ENCODE measurements around the gene C9.
"Not testable (repeated sequence)": the region's sequence is repeated elsewhere in the genome, so short reads cannot be mapped to it uniquely, and the experiment has no call there.

C9 gene

GRCh38 chr5:39370555-39371366 is 6.5 kb upstream of the C9 start:
- no peak for DNase-seq

GRCh38 chr5:39369123-39369815 is 5.0 kb upstream of the C9 start:
- no peak for DNase-seq

GRCh38 chr5:39368116-39368515 is 3.8 kb upstream of the C9 start:
- DNase-seq: no peak

- DNase-seq: no peak
Observed at GRCh38 chr5:39367711-39368110, 3.4 kb upstream of the C9 start.

GRCh38 chr5:39363217-39363616 is 1.1 kb downstream of the C9 start:
- no peak for DNase-seq

GRCh38 chr5:39362646-39363045 is 1.6 kb downstream of the C9 start:
- no peak for DNase-seq

GRCh38 chr5:39361306-39361705 is 3.0 kb downstream of the C9 start:
- no peak for DNase-seq

GRCh38 chr5:39360471-39361111 is 3.7 kb downstream of the C9 start:
- DNase-seq: no peak

GRCh38 chr5:39356263-39356662 is 8.0 kb downstream of the C9 start:
- no peak for DNase-seq

GRCh38 chr5:39355324-39355723 is 9.0 kb downstream of the C9 start:
- DNase-seq: no peak

GRCh38 chr5:39353717-39354399 is 10.4 kb downstream of the C9 start:
- DNase-seq: no peak

- DNase-seq: no peak
Observed at GRCh38 chr5:39352951-39353350, 11.3 kb downstream of the C9 start.

GRCh38 chr5:39352170-39352569 is 12.1 kb downstream of the C9 start:
- no peak for DNase-seq

- DNase-seq: no peak
Observed at GRCh38 chr5:39349484-39349883, 14.8 kb downstream of the C9 start.

- no peak for DNase-seq
Observed at GRCh38 chr5:39342460-39342859, 21.8 kb downstream of the C9 start.

GRCh38 chr5:39341896-39342295 is 22.4 kb downstream of the C9 start:
- no peak for DNase-seq

- no peak for DNase-seq
Observed at GRCh38 chr5:39340506-39340905, 23.8 kb downstream of the C9 start.

- DNase-seq: no peak
Observed at GRCh38 chr5:39337252-39337915, 26.9 kb downstream of the C9 start.

- DNase-seq: not testable (repeated sequence)
Observed at GRCh38 chr5:39334296-39334695, 30.0 kb downstream of the C9 start.

GRCh38 chr5:39333104-39333503 is 31.2 kb downstream of the C9 start:
- no peak for DNase-seq

- DNase-seq: no peak
Observed at GRCh38 chr5:39331861-39332381, 32.4 kb downstream of the C9 start.

GRCh38 chr5:39328731-39329130 is 35.6 kb downstream of the C9 start:
- no peak for DNase-seq

- DNase-seq: no peak
Observed at GRCh38 chr5:39323542-39323941, 40.8 kb downstream of the C9 start.

Measured in NCI-H187 (cell line).